BJ (cell line): ENCODE measurements around the gene RERGL. TPM values are rescaled to one million over a fixed set of nuclear protein-coding genes. Genes with fewer than 3 reads are reported as not detected.
"Not testable (repeated sequence)": the region's sequence is repeated elsewhere in the genome, so short reads cannot be mapped to it uniquely, and the experiment has no call there.

Experiments
- CTCF ChIA-PET: fragments of 350-600 bp; formaldehyde crosslinking; extraction: SDS; loops from one replicate; lab custom pipeline; 2021; ENCODE audit warnings: antibody characterized with exemption, inconsistent platforms; lab: Yijun Ruan, JAX
- POLR2A ChIA-PET: fragments of 300-600 bp; sonication (Branson Sonifier 250); formaldehyde crosslinking; extraction: SDS; loops from one replicate; lab custom pipeline; 2021; ENCODE audit warnings: antibody characterized with exemption; lab: Charles Lee
- DNase-seq: peaks from one replicate; pipeline ENCODE4 v3.0.0-alpha.2; 2011; ENCODE audit warnings: low read depth
- H3K27me3 ChIP-seq: 2 replicates; pipeline ENCODE4 v1.6.0; 2011; ENCODE audit warnings: low read length; ENCODE audit not compliant: control insufficient read depth, insufficient read depth
- H3K36me3 ChIP-seq: 2 replicates; pipeline ENCODE4 v1.5.1; 2011; ENCODE audit warnings: low read length; ENCODE audit not compliant: control insufficient read depth, insufficient read depth
- H3K4me3 ChIP-seq: 2 replicates; pipeline ENCODE4 v1.5.1; 2011; ENCODE audit warnings: low read depth, mild to moderate bottlenecking, control low read depth, low read length
- CTCF ChIP-seq: IDR thresholded peaks from 2 replicates; pipeline ENCODE4 v1.5.1; 2011; ENCODE audit warnings: low read depth, mild to moderate bottlenecking, control low read depth, inconsistent platforms, low read length, moderate library complexity; ENCODE audit not compliant: insufficient read depth
- polyA plus RNA-seq: library from polyadenylated mRNA; depleted of rRNA; stranded (reverse); fragments of >200 nt; gene quantifications from 2 replicates; pipeline ENCODE4 v1.2.3, GENCODE V29; 2011

The RERGL gene
- polyA plus RNA-seq, 1 experiment: not detected

GRCh38 chr12:18068355-18068754 is 21.6 kb downstream of the RERGL start:
- DNase-seq: no peak
- Histone ChIP-seq H3K27me3 (no peaks in the 10 kb centered on the region), H3K36me3 (no peaks in the 10 kb centered on the region), H3K4me3 (no peak overlapping the region)
- POLR2A ChIA-PET: no interaction called here
- TF ChIP-seq CTCF: no peak
- CTCF ChIA-PET: no interaction called here

- ChIA-PET CTCF (no interaction called here), POLR2A (no interaction called here)
- DNase-seq: no peak
- no peak for TF ChIP-seq CTCF
- H3K4me3 ChIP-seq: no peak overlapping the region
- H3K36me3 ChIP-seq: no peaks in the 10 kb centered on the region
- H3K27me3 ChIP-seq: no peaks in the 10 kb centered on the region
These were observed 23.3 kb downstream of the RERGL start for GRCh38 chr12:18066666-18067065.

GRCh38 chr12:18062867-18063266 is 27.1 kb downstream of the RERGL start:
- POLR2A ChIA-PET, DNase-seq, CTCF ChIA-PET, H3K36me3 ChIP-seq, H3K27me3 ChIP-seq, H3K4me3 ChIP-seq: not testable (repeated sequence)

- Histone ChIP-seq H3K27me3 (no peaks in the 10 kb centered on the region), H3K36me3 (no peaks in the 10 kb centered on the region), H3K4me3 (no peak overlapping the region)
- no peak for DNase-seq
- CTCF ChIA-PET: no interaction called here
- no peak for TF ChIP-seq CTCF
- POLR2A ChIA-PET: no interaction called here
These were observed 32.9 kb downstream of the RERGL start for GRCh38 chr12:18057051-18057450.

- ChIA-PET POLR2A (no interaction called here), CTCF (interaction anchor here (0.6 kb wide), 1 partner anchor 55 kb away, joined by 3 read pairs; no protein-coding TSS in a partner anchor)
- DNase-seq: no peak
- Histone ChIP-seq H3K36me3 (no peaks in the 10 kb centered on the region), H3K4me3 (no peak overlapping the region), H3K27me3 (no peaks in the 10 kb centered on the region)
- TF ChIP-seq CTCF: no peak
These were observed 34.9 kb downstream of the RERGL start for GRCh38 chr12:18054925-18055619.
